K562 (cell line): ENCODE data around the gene PRKAG2.
A peak's percentile ranks its signal among the peaks of the same experiment; 100 is the strongest.

Source experiments
- AFF4 ChIP-seq: sonication (generic); formaldehyde crosslinking; IDR thresholded peaks from 2 replicates; pipeline ENCODE4 v1.8.0; 2023; ENCODE audit warnings: mild to moderate bottlenecking, missing genetic modification reagents
- CEBPB ChIP-seq: fragments of 450-650 bp; IDR thresholded peaks from 2 replicates; pipeline ENCODE4 v1.6.1; 2016; ENCODE audit warnings: missing genetic modification characterization, missing compliant biosample characterization
- CREB1 ChIP-seq, 2 experiments: sonication (generic) in 1 of 2; formaldehyde crosslinking in 1 of 2; IDR thresholded peaks; 2 replicates each; pipeline versions ENCODE4 v1.6.1 to v1.8.0; 2012 to 2022; ENCODE audit warnings: inconsistent platforms in 1 of 2, mild to moderate bottlenecking in 1 of 2, missing genetic modification reagents in 1 of 2, moderate library complexity in 1 of 2
- HDGF ChIP-seq: fragments of 450-650 bp; IDR thresholded peaks from 2 replicates; pipeline ENCODE4 v1.6.1; 2016
- NFXL1 ChIP-seq: fragments of 450-650 bp; formaldehyde crosslinking; IDR thresholded peaks from 2 replicates; pipeline ENCODE4 v1.4.0; 2021; ENCODE audit warnings: mild to moderate bottlenecking
- RBM14 ChIP-seq: fragments of 200-400 bp; formaldehyde crosslinking; IDR thresholded peaks from 2 replicates; pipeline ENCODE4 v1.6.1; 2018; ENCODE audit warnings: low read depth, mild to moderate bottlenecking, low read length, moderate library complexity, borderline replicate concordance; ENCODE audit not compliant: insufficient read depth

- TF ChIP-seq NFXL1, result no peak
- no peak for TF ChIP-seq AFF4 (CRISPR knock-in tag)
- no peak for TF ChIP-seq CREB1 (IDR thresholded peaks at IDR 0.05)
- TF ChIP-seq CREB1 (CRISPR knock-in tag; IDR thresholded peaks at IDR 0.05), result no peak
- TF ChIP-seq HDGF, result no peak
- no peak for TF ChIP-seq RBM14
- TF ChIP-seq CEBPB, result peak; percentile 93
Measured at GRCh38 chr7:151793531-151793951, 83.4 kb downstream of the PRKAG2 start.
